GM12864 (cell line): ENCODE data around the gene NEURL1.

Experiments
- DNase-seq: peaks from one replicate; pipeline ENCODE4 v3.0.0-alpha.2; 2011; ENCODE audit warnings: low read depth
- H3K4me3 ChIP-seq: 2 replicates; pipeline ENCODE4 v1.5.1; 2011; ENCODE audit warnings: mild to moderate bottlenecking, low read depth, low read length, control low read depth
- CTCF ChIP-seq: IDR thresholded peaks from 2 replicates; pipeline ENCODE4 v1.5.1; 2011; ENCODE audit warnings: low read depth, mild to moderate bottlenecking, moderate library complexity, low read length, control low read depth, inconsistent platforms; ENCODE audit errors: missing control alignments

Gene NEURL1

DNA sequence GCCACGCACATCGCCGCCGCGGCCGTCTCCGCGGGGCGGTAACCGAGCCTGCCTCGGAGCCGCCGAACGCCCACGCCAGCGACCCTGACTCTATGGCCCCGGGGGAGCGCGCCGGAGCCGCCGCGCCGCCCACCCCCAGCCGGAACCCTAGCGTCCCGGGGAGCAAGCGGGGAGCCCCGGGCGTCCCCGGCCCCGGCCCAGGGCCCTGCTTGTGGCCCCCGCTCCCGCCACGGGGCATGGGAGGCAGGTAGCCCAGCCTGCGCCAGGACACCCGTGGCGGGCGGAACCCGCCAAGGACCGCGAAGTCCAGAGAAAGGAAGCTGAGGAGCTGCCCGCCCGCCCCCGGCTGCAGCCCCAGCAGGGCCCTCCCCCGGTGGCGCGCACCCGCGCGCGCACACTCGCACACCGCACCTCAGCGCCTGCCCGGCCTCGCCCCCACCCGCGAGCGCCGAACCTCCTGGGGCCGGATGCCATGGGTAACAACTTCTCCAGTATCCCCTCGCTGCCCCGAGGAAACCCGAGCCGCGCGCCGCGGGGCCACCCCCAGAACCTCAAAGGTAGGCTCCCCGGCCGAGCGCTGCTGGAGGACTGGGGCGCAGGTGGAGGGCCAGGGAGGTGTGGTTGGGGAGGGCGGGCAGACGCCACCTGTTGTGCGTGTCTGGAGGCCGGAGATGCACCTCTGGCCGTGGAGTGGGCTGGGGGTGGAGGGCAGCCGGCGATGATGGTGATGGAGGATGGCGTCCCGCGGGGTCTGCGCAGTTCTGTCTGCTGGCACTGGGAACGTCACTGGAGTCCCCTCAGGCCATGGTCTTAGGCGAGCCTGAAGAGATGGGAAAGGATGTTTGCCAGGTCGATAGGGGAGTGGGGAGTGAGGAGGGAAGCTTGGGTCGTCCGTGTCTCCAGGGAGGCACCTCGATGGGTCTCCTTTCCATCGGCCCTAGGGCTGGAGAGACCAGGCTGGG is 692 bp downstream of the NEURL1 start:
- no peak for DNase-seq
- peak overlapping the region; percentile 50 for H3K4me3 ChIP-seq
- no peak for TF ChIP-seq CTCF

GRCh38 chr10:103495321-103495720 is 1.8 kb downstream of the NEURL1 start:
- TF ChIP-seq CTCF: no peak
- DNase-seq: no peak
- no peak overlapping the region for H3K4me3 ChIP-seq

- TF ChIP-seq CTCF: no peak
- no peak overlapping the region for H3K4me3 ChIP-seq
- DNase-seq: no peak
These were observed 3.8 kb downstream of the NEURL1 start for GRCh38 chr10:103497161-103497915.

GRCh38 chr10:103498936-103499638 is 5.6 kb downstream of the NEURL1 start:
- H3K4me3 ChIP-seq: no peak overlapping the region
- DNase-seq: no peak
- no peak for TF ChIP-seq CTCF

DNA sequence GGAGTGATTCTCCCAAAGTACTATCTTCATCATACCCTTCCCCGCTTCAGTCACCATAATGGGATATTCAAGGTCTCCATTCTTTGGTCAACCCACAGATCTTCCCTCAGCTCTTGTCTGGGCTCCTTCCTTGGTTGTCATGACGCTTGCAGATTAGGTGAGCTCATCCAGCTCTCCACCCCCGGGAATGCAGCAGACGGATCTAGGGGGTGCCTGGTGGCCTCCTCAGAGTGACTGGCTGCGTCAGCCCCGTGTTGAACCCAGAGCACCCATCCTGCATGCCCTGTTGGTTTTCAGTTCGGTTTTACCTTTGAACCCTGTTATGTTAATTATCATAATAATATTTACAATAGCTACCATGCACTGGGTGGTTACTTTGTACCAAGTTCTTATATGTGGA is 6.4 kb downstream of the NEURL1 start:
- TF ChIP-seq CTCF: no peak
- no peak overlapping the region for H3K4me3 ChIP-seq
- no peak for DNase-seq

DNA sequence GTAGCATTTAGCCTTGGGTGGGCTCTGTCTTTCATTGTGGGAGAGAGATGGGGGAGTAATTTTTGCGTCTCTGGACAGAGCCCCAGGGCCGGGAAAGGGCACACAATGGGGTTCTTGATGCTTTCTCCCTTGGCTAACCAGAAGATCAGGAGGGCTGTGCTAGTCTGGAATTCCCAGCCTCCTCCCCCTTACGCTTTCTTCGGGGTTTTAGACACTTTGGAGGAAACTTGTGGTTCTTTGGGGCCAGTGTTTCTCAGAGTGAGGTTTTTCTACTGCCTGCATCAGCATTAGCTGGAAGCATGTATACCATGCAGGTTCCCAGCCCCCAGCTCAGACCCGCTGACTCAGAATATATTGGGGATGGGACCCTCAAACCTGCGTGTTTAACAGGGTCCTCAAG is 7.0 kb downstream of the NEURL1 start:
- no peak overlapping the region for H3K4me3 ChIP-seq
- DNase-seq: no peak
- TF ChIP-seq CTCF: no peak
